HepG2 (cell line): Measurements from ENCODE around the gene PNLIPRP3. TPM values are rescaled to one million over a fixed set of nuclear protein-coding genes. Genes with fewer than 3 reads are reported as not detected.

Experiments used
- ATAC-seq: fragments of 200-7000 bp; cut with Tn5 transposase; 3 replicates; pipeline ENCODE4 v1.9.1; 2020; ENCODE audit warnings: mild to moderate bottlenecking, moderate library complexity
- BruUV-seq: library from RNA; stranded (reverse); fragments of 400-500 nt; replicated peaks from 2 replicates; lab custom pipeline; 2021; lab: Mats Ljungman, UMichigan
- CTCF ChIA-PET: fragments of 300-600 bp; formaldehyde crosslinking; extraction: SDS; loops from one replicate; lab custom pipeline; 2021; ENCODE audit warnings: low total read pairs, inconsistent platforms, low intra/inter-chr PET ratio; lab: Yijun Ruan, JAX
- POLR2A ChIA-PET: fragments of 350-600 bp; sonication (Branson Sonifier 250); formaldehyde crosslinking; loops from one replicate; lab custom pipeline; 2020; ENCODE audit warnings: antibody characterized with exemption, inconsistent platforms; lab: Yijun Ruan, JAX
- DNase-seq: peaks from one replicate; pipeline ENCODE4 v3.0.0-alpha.2; 2015; ENCODE audit warnings: low spot score
- FAIRE-seq: peaks from 3 replicates; lab custom pipeline; 2011; peaks lifted over from hg19 to GRCh38; lab: Jason Lieb, UNC
- H2AFZ ChIP-seq: one replicate; pipeline ENCODE4 v1.6.1; 2011; ENCODE audit warnings: low read length, inconsistent platforms
- H3K27ac ChIP-seq: fragments of 300-600 bp; 3 replicates; pipeline ENCODE4 v1.8.0; 2011; ENCODE audit warnings: mixed run types, mild to moderate bottlenecking, mixed read lengths, low read length, inconsistent platforms; ENCODE audit not compliant: insufficient read depth; ENCODE audit errors: extremely low read length
- H3K27me3 ChIP-seq, 2 experiments: fragments of 200-600 bp in 1 of 2; 2 replicates in 1 of 2; 3 replicates in 1 of 2; pipeline versions ENCODE4 v1.6.0 to v1.8.0; 2011; ENCODE audit warnings: low read length in 2 of 2, mild to moderate bottlenecking in 2 of 2, moderate library complexity in 2 of 2, inconsistent platforms in 1 of 2; ENCODE audit not compliant: insufficient read depth in 2 of 2, control insufficient read depth in 1 of 2
- H3K36me3 ChIP-seq, 2 experiments: fragments of 200-600 bp in 1 of 2; replicated peaks in 1 of 2; 2 replicates in 1 of 2; 3 replicates in 1 of 2; pipeline versions ENCODE4 v1.5.1 to v1.8.0; 2011; ENCODE audit warnings: low read length in 2 of 2, inconsistent platforms in 1 of 2; ENCODE audit not compliant: insufficient read depth in 2 of 2, control insufficient read depth in 1 of 2
- H3K4me1 ChIP-seq: 2 replicates; pipeline ENCODE4 v1.5.1; 2012; ENCODE audit warnings: low read length, inconsistent platforms; ENCODE audit not compliant: insufficient read depth
- H3K4me2 ChIP-seq: 2 replicates; pipeline ENCODE4 v1.6.0; 2011; ENCODE audit warnings: low read depth, low read length, inconsistent platforms
- H3K4me3 ChIP-seq, 3 experiments: fragments of 200-600 bp in 1 of 3; sonication (generic), shearing (Covaris generic) in 1 of 3; replicated peaks in 1 of 3; 2 replicates each; pipeline ENCODE4 v1.5.1; 2011 to 2016; ENCODE audit warnings: low read length in 3 of 3, inconsistent platforms in 2 of 3, low read depth in 2 of 3, mild to moderate bottlenecking in 2 of 3, control low read depth in 1 of 3, mixed read lengths in 1 of 3; ENCODE audit not compliant: insufficient read depth in 1 of 3
- H3K79me2 ChIP-seq: one replicate; pipeline ENCODE4 v1.6.1; 2011; ENCODE audit warnings: low read length, inconsistent platforms; ENCODE audit not compliant: insufficient read depth
- H3K9ac ChIP-seq: 2 replicates; pipeline ENCODE4 v1.6.0; 2011; ENCODE audit warnings: mild to moderate bottlenecking, low read depth, low read length, inconsistent platforms; ENCODE audit not compliant: insufficient read depth
- H3K9me3 ChIP-seq: 2 replicates; pipeline ENCODE4 v1.5.1; 2012; ENCODE audit warnings: mild to moderate bottlenecking, low read length
- H4K20me1 ChIP-seq: 2 replicates; pipeline ENCODE4 v1.6.0; 2011; ENCODE audit warnings: inconsistent platforms, mild to moderate bottlenecking, low read length, moderate library complexity; ENCODE audit not compliant: insufficient read depth
- CENPT ChIP-seq: sonication (generic); formaldehyde crosslinking; IDR thresholded peaks from 2 replicates; pipeline ENCODE4 v1.8.0; 2022; ENCODE audit warnings: low read depth, mild to moderate bottlenecking, moderate library complexity, missing genetic modification reagents
- KAT8 ChIP-seq: IDR thresholded peaks from 2 replicates; pipeline ENCODE4 v1.6.1; 2016; ENCODE audit warnings: missing genetic modification reagents, missing compliant biosample characterization
- PBX3 ChIP-seq: sonication (generic); formaldehyde crosslinking; IDR thresholded peaks from 2 replicates; pipeline ENCODE4 v1.8.1; 2023; ENCODE audit warnings: missing genetic modification reagents, inconsistent platforms, borderline replicate concordance
- U2AF2 ChIP-seq: fragments of 200-400 bp; formaldehyde crosslinking; IDR thresholded peaks from 2 replicates; pipeline ENCODE4 v1.6.1; 2017; ENCODE audit warnings: low read depth, mild to moderate bottlenecking, low read length
- ZNF225 ChIP-seq: sonication (generic); formaldehyde crosslinking; IDR thresholded peaks from 2 replicates; pipeline ENCODE4 v1.4.0; 2020; ENCODE audit warnings: mild to moderate bottlenecking, missing genetic modification reagents
- ZNF260 ChIP-seq: sonication (generic); formaldehyde crosslinking; IDR thresholded peaks from 2 replicates; pipeline ENCODE4 v1.4.0; 2020; ENCODE audit warnings: missing genetic modification reagents, low read depth, mild to moderate bottlenecking, borderline replicate concordance
- ZNF281 ChIP-seq: sonication (generic); formaldehyde crosslinking; IDR thresholded peaks from 2 replicates; pipeline ENCODE4 v1.4.0; 2020; ENCODE audit warnings: missing genetic modification reagents, borderline replicate concordance
- ZNF513 ChIP-seq: sonication (generic); formaldehyde crosslinking; conservative IDR thresholded peaks from 2 replicates; pipeline ENCODE4 v1.5.0; 2020; ENCODE audit warnings: missing genetic modification reagents
- ZNF546 ChIP-seq: sonication (generic); formaldehyde crosslinking; conservative IDR thresholded peaks from 2 replicates; pipeline ENCODE4 v1.8.1; 2023; ENCODE audit warnings: mild to moderate bottlenecking, missing genetic modification reagents
- ZNF605 ChIP-seq: sonication (generic); formaldehyde crosslinking; IDR thresholded peaks from 2 replicates; pipeline ENCODE4 v1.8.0; 2022; ENCODE audit warnings: mild to moderate bottlenecking, missing genetic modification reagents
- WGBS: methylation state at CpG from one replicate; pipeline ENCODE4 v1.1.6; 2017; ENCODE audit warnings: low lambda C conversion rate; 5-methylcytosine and 5-hydroxymethylcytosine counted together
- in situ Hi-C: cut with HindIII; loops from 2 replicates; pipeline ENCODE4 v1.10.0; 2017; ENCODE audit warnings: low pct_unique_long_range_greater_than_20kb; ENCODE audit not compliant: extremely low pct_ligation_motif_present
- intact Hi-C: fragments of 100-400 bp; cut with micrococcal nuclease; formaldehyde crosslinking; loops from one replicate; pipeline ENCODE4 v1.10.0; 2022; ENCODE audit not compliant: unreplicated experiment
- polyA plus RNA-seq, 8 experiments: library from polyadenylated mRNA; depleted of rRNA in 3 of 8; stranded (reverse) in 7 of 8; unstranded in 1 of 8; fragments of >200 nt; fragmentation: Illumina TruSeq in 4 of 8; extraction: Trizol in 4 of 8; gene quantifications; 2 replicates each; pipeline versions ENCODE4 v1.2.1 to v1.2.3, GENCODE V29; 2011 to 2016; ENCODE audit warnings: low read depth in 4 of 8, missing spikeins in 1 of 8, mixed read lengths in 1 of 8; ENCODE audit not compliant: insufficient read depth in 1 of 8
- total RNA-seq, 5 experiments: library from RNA; depleted of rRNA; stranded (reverse); fragments of >200 nt; fragmentation: Illumina TruSeq; extraction: Trizol; gene quantifications; 2 replicates each; pipeline ENCODE4 v1.2.3, GENCODE V29; 2016; ENCODE audit warnings: low read depth in 1 of 5
- TF ChIP-seq, protein P1 (sequence below): sonication (generic); formaldehyde crosslinking; IDR thresholded peaks from 2 replicates; pipeline ENCODE4 v1.5.1; 2020; ENCODE audit warnings: mild to moderate bottlenecking, missing genetic modification reagents, borderline replicate concordance
- TF ChIP-seq, protein P2 (sequence below): sonication (generic); formaldehyde crosslinking; IDR thresholded peaks from 2 replicates; pipeline ENCODE4 v1.8.0; 2022; ENCODE audit warnings: mild to moderate bottlenecking, missing genetic modification reagents

Gene PNLIPRP3
- total and polyA plus RNA-seq, 2 of the 13 experiments (the other 11 are each of a cell fraction or from before 2014, with no cell fraction given) = not detected

DNA sequence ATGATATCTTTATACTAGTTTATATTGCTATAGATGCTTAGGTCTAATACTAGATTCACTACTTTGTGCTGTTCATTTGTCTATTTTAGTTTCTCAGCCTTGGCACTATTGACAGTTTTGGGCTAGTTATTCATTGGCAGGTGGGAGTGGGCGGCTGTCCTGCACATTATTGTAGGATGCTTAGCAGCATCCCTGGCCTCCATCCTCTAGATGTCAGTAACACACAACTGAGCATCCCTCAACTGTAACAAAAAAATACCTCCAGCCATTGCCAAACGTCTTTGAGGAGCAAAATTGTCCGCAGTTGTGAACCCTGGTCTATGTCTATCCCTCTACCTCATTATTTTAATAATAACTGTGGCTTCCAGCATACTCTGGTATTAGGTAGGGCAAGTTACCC, 83.7 kb downstream of the PNLIPRP3 start:
- intact Hi-C loops (no loop called here), in situ Hi-C loops (no loop called here)
- BruUV-seq = no TSS peak
- H3K4me2 ChIP-seq = no peak overlapping the region
- no peaks in the 10 kb centered on the region for H3K79me2 ChIP-seq
- no peak overlapping the region for H3K9ac ChIP-seq
- no peaks in the 10 kb centered on the region for H4K20me1 ChIP-seq
- ChIA-PET CTCF (no interaction called here), POLR2A (no interaction called here)
- no peak for FAIRE-seq
- DNase-seq = no peak
- no peak for ATAC-seq
- no peak overlapping the region for H3K4me3 ChIP-seq
- WGBS = 2% methylated on average over 3 of the region's 3 CpGs
- H3K36me3 ChIP-seq = no peaks in the 10 kb centered on the region
- no peaks in the 10 kb centered on the region for H3K27me3 ChIP-seq
- H2AFZ ChIP-seq = no peak overlapping the region
- TF ChIP-seq ZNF513 (CRISPR knock-in tag) (no peak), ZNF225 (no peak), ZNF605 (CRISPR knock-in tag) (no peak), ZNF260 (no peak), ZNF281 (CRISPR knock-in tag) (no peak), ZNF546 (no peak), CENPT (CRISPR knock-in tag) (no peak), KAT8 (CRISPR knock-in tag) (no peak), PBX3 (CRISPR knock-in tag) (no peak), U2AF2 (no peak)
- TF ChIP-seq, protein P1, sequence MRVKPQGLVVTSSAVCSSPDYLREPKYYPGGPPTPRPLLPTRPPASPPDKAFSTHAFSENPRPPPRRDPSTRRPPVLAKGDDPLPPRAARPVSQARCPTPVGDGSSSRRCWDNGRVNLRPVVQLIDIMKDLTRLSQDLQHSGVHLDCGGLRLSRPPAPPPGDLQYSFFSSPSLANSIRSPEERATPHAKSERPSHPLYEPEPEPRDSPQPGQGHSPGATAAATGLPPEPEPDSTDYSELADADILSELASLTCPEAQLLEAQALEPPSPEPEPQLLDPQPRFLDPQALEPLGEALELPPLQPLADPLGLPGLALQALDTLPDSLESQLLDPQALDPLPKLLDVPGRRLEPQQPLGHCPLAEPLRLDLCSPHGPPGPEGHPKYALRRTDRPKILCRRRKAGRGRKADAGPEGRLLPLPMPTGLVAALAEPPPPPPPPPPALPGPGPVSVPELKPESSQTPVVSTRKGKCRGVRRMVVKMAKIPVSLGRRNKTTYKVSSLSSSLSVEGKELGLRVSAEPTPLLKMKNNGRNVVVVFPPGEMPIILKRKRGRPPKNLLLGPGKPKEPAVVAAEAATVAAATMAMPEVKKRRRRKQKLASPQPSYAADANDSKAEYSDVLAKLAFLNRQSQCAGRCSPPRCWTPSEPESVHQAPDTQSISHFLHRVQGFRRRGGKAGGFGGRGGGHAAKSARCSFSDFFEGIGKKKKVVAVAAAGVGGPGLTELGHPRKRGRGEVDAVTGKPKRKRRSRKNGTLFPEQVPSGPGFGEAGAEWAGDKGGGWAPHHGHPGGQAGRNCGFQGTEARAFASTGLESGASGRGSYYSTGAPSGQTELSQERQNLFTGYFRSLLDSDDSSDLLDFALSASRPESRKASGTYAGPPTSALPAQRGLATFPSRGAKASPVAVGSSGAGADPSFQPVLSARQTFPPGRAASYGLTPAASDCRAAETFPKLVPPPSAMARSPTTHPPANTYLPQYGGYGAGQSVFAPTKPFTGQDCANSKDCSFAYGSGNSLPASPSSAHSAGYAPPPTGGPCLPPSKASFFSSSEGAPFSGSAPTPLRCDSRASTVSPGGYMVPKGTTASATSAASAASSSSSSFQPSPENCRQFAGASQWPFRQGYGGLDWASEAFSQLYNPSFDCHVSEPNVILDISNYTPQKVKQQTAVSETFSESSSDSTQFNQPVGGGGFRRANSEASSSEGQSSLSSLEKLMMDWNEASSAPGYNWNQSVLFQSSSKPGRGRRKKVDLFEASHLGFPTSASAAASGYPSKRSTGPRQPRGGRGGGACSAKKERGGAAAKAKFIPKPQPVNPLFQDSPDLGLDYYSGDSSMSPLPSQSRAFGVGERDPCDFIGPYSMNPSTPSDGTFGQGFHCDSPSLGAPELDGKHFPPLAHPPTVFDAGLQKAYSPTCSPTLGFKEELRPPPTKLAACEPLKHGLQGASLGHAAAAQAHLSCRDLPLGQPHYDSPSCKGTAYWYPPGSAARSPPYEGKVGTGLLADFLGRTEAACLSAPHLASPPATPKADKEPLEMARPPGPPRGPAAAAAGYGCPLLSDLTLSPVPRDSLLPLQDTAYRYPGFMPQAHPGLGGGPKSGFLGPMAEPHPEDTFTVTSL (CRISPR knock-in tag) = no peak
- TF ChIP-seq, protein P2, sequence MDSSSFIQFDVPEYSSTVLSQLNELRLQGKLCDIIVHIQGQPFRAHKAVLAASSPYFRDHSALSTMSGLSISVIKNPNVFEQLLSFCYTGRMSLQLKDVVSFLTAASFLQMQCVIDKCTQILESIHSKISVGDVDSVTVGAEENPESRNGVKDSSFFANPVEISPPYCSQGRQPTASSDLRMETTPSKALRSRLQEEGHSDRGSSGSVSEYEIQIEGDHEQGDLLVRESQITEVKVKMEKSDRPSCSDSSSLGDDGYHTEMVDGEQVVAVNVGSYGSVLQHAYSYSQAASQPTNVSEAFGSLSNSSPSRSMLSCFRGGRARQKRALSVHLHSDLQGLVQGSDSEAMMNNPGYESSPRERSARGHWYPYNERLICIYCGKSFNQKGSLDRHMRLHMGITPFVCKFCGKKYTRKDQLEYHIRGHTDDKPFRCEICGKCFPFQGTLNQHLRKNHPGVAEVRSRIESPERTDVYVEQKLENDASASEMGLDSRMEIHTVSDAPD (CRISPR knock-in tag) = no peak
- H3K9me3 ChIP-seq = no peaks in the 10 kb centered on the region
- H3K27ac ChIP-seq = no peak overlapping the region
- no peaks in the 10 kb centered on the region for H3K4me1 ChIP-seq
